Measurements from ENCODE around the gene TRMU.
"Not testable (repeated sequence)": the region's sequence is repeated elsewhere in the genome, so short reads cannot be mapped to it uniquely, and the experiment has no call there.

Gene TRMU

DNA sequence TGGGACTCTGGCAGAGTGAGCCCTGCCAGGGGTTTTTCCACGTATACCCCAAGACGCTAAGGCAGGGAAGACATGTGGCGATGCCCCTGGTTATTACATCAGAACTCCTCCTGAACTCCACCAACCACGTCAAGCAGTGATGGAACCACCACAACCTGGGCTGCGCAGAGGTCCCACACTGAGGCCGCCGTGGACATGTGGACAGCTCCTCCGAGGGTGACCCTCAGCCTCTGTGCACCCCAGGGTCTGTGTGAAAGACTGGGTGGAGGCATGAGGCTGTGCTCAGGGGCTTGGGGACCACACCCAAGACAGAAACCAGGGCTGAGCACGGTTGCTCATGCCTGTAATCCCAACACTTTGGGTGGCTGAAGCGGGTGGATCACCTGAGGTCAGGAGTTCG, 52.2 kb downstream of the TRMU start:
- Mint-ChIP-seq H3K27me3 (no peaks in the 10 kb centered on the region), H3K9me3 (no peaks in the 10 kb centered on the region), H3K27ac (no peak overlapping the region), H3K36me3 (ENCODE audit: low read depth) (no peaks in the 10 kb centered on the region), H3K4me1 (ENCODE audit: low read depth) (no peaks in the 10 kb centered on the region), H3K4me3 (no peak overlapping the region)

DNA sequence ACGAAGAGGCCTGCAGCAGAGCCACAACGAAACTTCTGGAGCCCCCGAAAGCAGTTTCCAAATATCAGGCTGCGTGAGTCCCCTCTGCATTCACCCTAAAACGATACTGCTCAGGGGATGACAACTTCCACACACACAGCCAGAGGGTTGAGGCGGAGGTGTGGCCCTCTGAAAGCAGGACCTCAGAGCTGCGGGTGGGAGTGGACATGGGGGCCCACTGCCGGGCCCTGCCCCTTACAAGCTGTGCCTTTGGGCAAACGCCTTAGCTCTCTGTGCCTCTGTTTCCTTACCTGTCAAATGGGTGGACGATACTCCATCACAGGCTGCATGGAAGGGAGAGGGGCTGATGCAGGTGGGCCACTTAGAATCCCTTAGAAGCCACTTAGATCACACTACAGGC, 53.1 kb downstream of the TRMU start:
- no peak overlapping the region for H3K4me3 Mint-ChIP-seq
- H3K27me3 Mint-ChIP-seq, result no peaks in the 10 kb centered on the region
- H3K27ac Mint-ChIP-seq, result no peak overlapping the region
- H3K4me1 Mint-ChIP-seq (ENCODE audit: low read depth), result peaks cover under 1% of the 10 kb centered on the region
- no peaks in the 10 kb centered on the region for H3K36me3 Mint-ChIP-seq (ENCODE audit: low read depth)
- H3K9me3 Mint-ChIP-seq, result no peaks in the 10 kb centered on the region

DNA sequence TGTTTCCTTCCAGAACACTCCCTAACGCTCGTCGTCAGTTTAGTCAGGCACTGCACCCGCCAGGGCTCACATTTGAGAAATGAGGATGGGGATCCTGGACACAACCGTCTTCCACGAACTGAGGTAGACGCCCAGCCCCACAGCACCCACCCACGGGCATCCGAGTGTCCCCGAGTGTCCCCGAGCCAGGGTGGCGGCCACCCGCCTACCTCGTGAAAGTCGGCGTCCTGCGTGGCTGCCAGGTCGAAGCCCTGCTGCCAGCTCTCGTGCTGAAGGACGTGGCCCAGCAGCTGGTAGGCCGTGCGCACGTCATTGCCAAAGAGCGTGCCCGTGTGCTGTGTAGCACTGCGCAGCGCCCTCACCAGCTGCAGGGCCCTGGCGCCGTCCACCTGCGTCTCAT, 53.6 kb downstream of the TRMU start:
- Mint-ChIP-seq H3K36me3 (ENCODE audit: low read depth) (no peaks in the 10 kb centered on the region), H3K27me3 (no peaks in the 10 kb centered on the region), H3K4me1 (ENCODE audit: low read depth) (peaks cover 5% of the 10 kb centered on the region), H3K27ac (no peak overlapping the region), H3K4me3 (no peak overlapping the region), H3K9me3 (no peaks in the 10 kb centered on the region)

DNA sequence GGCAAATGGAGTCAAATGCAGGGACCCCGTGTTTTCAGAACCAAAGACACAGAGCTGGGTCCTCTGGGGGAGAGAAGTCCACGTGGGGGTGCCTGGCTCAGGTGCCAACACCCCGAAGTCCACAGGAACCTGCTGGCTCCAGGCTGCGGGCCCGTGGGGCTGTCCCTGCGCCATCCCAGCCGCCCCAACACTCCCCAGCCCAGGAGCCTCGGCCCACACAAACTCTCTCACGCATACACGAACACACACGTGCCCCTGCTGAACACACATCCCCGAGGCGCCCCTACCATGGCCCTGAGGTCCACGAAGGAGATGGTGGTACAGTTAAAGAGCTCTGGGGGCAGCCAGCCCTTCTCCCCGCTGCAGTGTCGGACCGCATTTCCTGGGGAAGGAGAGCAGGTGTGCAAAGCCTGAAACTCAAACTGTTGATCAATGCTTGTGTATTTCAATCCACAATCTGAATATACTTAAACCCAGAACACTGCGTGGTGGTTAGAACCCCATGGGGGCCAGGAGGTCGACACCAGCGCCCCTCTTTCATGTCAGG, 54.7 kb downstream of the TRMU start:
- Mint-ChIP-seq H3K9me3 (no peaks in the 10 kb centered on the region), H3K27ac (no peak overlapping the region), H3K36me3 (ENCODE audit: low read depth) (no peaks in the 10 kb centered on the region), H3K4me3 (no peak overlapping the region), H3K27me3 (no peaks in the 10 kb centered on the region), H3K4me1 (ENCODE audit: low read depth) (peaks cover 5% of the 10 kb centered on the region)

DNA sequence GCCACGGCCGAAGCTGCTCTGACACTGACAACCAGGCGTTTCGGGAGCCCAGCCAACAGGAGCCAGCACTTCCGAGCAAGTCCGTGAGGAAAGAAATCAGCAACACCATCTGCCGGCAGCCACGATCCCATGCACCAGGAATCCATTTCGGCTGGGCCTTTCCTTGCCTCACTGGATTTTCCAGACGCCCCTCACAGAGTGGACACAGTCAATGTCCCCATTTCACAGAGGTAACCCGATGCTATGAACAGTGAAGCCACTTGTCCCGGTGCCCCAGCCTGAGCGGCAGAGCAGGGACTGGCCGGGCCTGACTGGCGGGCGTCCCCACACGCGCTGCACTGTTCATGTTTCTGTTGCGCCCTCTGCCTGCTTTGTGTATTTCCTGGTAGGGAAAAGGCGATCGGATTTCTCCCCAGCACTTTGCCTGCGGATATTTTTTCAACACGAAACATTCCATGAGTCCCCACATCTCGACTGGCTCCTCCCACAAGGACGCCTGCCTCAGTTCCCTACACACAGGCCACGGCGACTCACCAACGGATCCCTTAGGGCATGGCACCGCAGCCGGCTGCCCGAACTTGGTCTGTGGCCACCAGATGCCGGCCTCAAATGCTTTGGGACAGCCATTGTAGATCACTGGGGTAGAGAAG, 55.3 kb downstream of the TRMU start:
- Mint-ChIP-seq H3K27ac (no peak overlapping the region), H3K27me3 (no peaks in the 10 kb centered on the region), H3K4me3 (no peak overlapping the region), H3K36me3 (ENCODE audit: low read depth) (no peaks in the 10 kb centered on the region), H3K9me3 (no peaks in the 10 kb centered on the region), H3K4me1 (ENCODE audit: low read depth) (peaks cover 5% of the 10 kb centered on the region)

DNA sequence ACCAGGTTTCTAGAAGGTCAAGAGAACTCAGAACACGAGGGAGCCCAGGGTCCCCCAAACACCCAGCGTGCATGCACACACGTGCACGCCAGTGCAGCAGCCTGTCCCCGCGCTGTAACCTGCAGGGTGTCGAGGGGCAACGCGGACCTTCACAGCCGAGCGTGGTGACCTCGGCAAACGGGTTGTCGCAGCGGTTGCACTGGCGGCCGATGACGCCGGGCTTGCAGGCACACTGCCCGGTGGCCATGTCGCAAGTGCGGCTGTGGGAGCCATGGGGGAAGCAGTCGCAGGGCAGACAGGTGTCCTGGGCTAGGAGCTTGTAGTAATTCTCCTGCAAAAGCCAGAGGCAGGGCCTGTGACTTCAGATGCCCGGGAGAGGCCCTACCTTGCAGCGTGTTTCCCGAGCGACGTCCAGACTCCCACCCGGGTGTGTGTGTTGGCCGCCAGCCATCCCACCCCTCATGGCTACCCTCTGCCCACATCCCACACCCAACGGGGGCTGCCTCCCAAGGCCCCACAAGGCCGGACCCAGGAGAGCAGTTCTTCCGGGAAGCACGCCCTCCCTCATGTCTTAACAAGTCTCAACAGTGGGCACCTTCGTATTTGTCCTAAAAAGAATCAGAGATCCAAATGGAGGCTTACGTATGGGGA, 56.1 kb downstream of the TRMU start:
- Mint-ChIP-seq H3K4me3 (no peak overlapping the region), H3K27ac (no peak overlapping the region), H3K27me3 (no peaks in the 10 kb centered on the region), H3K9me3 (no peaks in the 10 kb centered on the region), H3K36me3 (ENCODE audit: low read depth) (no peaks in the 10 kb centered on the region), H3K4me1 (ENCODE audit: low read depth) (peaks cover 5% of the 10 kb centered on the region)

DNA sequence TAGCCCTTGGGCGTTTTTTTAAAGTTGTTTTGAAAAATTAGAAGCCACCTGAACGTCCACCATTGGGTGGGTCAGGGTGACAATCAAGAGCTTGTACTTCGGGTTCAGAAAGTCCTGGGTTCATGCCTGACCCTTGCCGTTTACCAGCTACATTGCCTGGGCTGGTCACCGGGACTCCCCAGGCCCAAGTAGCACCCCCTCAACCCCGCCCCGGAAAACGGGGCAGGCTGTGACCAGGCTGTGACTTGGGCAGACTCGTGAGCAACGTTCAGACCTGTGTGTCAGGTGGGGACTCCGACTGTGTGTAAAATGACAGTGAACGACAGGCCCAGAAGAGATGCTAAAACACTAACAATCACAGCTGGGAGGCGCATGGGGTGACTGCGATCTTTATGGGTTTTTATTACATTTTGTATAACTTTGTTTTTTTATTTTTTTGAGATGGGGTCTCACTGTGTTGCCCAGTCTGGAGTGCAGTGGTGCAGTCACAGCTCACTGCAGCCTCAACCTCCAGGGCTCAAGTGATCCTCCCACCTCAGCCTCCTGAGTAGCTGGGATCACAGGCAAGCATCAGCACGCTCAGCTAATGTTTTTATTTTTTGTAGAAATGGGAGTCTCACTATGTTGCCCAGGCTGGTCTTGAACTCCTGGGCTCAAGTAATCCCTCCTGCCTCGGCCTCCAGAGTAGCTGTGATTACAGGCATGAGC, 56.8 kb downstream of the TRMU start:
- no peak overlapping the region for H3K27ac Mint-ChIP-seq
- H3K4me3 Mint-ChIP-seq, result no peak overlapping the region
- peaks cover 5% of the 10 kb centered on the region for H3K4me1 Mint-ChIP-seq (ENCODE audit: low read depth)
- no peaks in the 10 kb centered on the region for H3K36me3 Mint-ChIP-seq (ENCODE audit: low read depth)
- no peaks in the 10 kb centered on the region for H3K27me3 Mint-ChIP-seq
- no peaks in the 10 kb centered on the region for H3K9me3 Mint-ChIP-seq

DNA sequence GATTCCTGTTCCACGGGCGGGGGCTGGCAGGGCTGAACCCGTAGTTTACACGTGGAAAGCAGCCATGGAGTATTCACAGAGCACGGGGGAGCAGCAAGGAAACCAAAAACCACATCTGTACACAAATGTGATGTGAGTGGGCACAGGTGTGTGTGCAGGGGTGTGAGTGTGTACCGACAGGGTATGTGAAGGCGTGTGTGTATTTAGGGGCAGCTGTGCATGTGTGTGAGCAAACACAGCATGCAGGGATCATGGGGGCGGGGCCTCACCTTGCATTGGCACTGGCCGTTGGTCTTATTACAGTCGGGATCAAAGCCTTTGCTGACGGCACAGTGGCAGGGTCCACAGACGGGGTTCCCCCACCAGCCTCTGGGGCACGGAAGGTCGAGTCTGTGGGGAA, 58.4 kb downstream of the TRMU start:
- Mint-ChIP-seq H3K27ac (no peak overlapping the region), H3K4me1 (ENCODE audit: low read depth) (peaks cover 5% of the 10 kb centered on the region), H3K36me3 (ENCODE audit: low read depth) (no peaks in the 10 kb centered on the region), H3K4me3 (no peak overlapping the region), H3K27me3 (no peaks in the 10 kb centered on the region), H3K9me3 (no peaks in the 10 kb centered on the region)

DNA sequence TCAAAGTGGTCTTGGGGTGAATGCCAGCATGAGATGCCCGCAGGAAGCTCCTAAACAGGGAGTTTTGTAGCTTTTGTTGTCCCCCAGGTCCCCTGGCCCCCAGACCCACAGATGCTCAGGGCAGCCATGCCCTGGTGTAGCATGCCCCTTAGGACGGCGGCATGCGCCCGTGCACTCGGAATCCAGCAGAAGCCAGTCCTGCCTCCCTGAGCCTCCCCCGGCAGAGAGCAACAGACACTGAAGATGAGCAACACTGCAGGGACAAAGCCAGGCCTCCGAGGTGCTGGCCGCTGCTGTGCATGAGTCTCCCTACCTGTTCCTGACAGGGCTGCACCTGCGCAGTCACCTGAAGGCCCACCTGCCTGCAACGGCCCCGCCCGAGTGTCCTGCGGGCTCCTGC, 59.1 kb downstream of the TRMU start:
- Mint-ChIP-seq H3K36me3 (ENCODE audit: low read depth) (no peaks in the 10 kb centered on the region), H3K4me1 (ENCODE audit: low read depth) (peaks cover 5% of the 10 kb centered on the region), H3K27ac (no peak overlapping the region)

DNA sequence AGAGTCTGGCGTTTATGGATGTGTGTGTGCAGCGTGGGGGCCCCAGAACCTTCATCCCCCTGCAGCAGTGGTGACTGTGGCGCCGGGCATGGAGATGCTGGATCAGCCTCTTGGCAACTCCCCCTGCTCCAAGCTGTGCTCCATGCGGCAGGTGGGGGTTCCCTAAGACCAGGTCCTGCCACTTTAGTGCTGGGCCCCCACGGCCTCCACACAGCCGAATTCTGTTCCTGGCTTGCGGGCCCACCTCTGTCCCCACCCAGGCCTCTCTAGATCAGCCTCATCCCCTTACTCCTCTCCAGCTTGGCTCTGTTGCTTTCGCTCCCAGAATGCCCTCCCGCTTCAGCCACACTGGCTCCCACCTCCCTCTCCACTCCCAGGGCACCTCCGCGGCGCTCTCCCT, 59.6 kb downstream of the TRMU start:
- Mint-ChIP-seq H3K27ac (no peak overlapping the region), H3K4me3 (no peak overlapping the region), H3K36me3 (ENCODE audit: low read depth) (no peaks in the 10 kb centered on the region), H3K9me3 (no peaks in the 10 kb centered on the region), H3K4me1 (ENCODE audit: low read depth) (peaks cover 5% of the 10 kb centered on the region), H3K27me3 (no peaks in the 10 kb centered on the region)

More for the DNA sequence above, 59.1 kb downstream of the TRMU start:
- no peaks in the 10 kb centered on the region for H3K27me3 Mint-ChIP-seq
- no peak overlapping the region for H3K4me3 Mint-ChIP-seq
- no peaks in the 10 kb centered on the region for H3K9me3 Mint-ChIP-seq

DNA sequence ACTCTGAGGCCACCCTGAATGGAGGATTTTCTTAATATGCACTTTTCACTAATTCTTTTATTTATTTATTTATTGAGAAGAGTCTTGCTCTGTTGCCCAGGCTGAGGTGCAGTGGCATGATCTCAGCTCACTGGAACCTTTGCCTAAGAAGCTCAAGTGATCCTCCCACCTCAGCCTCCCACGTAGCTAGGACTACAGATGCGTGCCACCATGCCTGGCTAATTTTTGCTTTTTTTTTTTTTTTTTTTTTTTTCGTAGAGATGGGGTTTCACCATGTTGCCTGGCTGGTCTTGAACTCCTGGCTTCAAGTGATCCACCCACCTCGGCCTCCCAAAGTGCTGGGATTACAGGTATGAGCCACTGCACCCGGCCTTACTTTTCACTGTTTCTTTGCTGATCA, 61.5 kb downstream of the TRMU start:
- H3K4me3 Mint-ChIP-seq; H3K27me3 Mint-ChIP-seq; H3K4me1 Mint-ChIP-seq (ENCODE audit: low read depth); H3K9me3 Mint-ChIP-seq; H3K36me3 Mint-ChIP-seq (ENCODE audit: low read depth); H3K27ac Mint-ChIP-seq: not testable (repeated sequence)

DNA sequence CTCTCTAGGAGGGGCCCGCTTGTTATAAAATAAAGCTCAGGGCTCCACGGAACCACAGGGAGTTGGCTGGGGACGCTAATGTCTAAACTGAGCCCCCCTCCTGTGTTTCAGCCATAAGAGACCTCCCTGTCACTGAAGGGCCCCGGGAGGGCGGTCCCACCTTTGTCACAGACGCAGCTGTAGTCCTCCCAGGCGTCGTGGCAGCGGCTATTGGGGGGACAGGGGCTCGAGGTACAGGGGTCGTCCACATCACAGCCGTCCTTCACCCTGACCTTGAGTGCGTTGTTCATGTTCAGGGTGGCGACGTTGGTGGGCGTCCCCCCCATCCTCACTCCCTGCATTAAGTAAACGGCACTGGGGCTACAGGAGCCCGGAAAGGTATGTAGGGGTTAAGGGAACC, 62.0 kb downstream of the TRMU start:
- Mint-ChIP-seq H3K9me3 (no peaks in the 10 kb centered on the region), H3K27me3 (no peaks in the 10 kb centered on the region), H3K36me3 (ENCODE audit: low read depth) (no peaks in the 10 kb centered on the region), H3K4me1 (ENCODE audit: low read depth) (peaks cover 5% of the 10 kb centered on the region), H3K4me3 (no peak overlapping the region), H3K27ac (no peak overlapping the region)

DNA sequence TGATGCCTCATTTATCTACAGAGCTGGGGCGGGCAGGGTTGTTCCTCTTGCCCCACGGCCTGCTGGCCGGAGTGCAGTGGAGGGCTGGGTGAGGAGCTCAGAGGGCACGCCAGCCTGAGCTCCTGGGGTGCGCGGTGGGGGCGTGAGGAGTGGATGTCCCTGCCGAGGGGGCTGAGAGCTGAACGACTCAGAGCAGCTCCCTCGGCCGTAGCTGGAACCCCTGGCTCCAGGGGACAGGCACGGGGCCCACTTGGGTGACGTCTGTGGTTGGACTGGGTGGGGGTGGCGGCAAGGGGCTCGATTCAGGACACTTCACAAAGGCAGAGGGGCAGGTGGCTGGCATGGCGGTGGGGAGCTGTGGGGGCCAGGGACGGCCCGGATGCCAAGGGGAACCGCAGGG, 62.4 kb downstream of the TRMU start:
- peaks cover 5% of the 10 kb centered on the region for H3K4me1 Mint-ChIP-seq (ENCODE audit: low read depth)
- no peaks in the 10 kb centered on the region for H3K36me3 Mint-ChIP-seq (ENCODE audit: low read depth)
- H3K4me3 Mint-ChIP-seq, result no peak overlapping the region
- no peaks in the 10 kb centered on the region for H3K27me3 Mint-ChIP-seq
- no peaks in the 10 kb centered on the region for H3K9me3 Mint-ChIP-seq
- H3K27ac Mint-ChIP-seq, result no peak overlapping the region

DNA sequence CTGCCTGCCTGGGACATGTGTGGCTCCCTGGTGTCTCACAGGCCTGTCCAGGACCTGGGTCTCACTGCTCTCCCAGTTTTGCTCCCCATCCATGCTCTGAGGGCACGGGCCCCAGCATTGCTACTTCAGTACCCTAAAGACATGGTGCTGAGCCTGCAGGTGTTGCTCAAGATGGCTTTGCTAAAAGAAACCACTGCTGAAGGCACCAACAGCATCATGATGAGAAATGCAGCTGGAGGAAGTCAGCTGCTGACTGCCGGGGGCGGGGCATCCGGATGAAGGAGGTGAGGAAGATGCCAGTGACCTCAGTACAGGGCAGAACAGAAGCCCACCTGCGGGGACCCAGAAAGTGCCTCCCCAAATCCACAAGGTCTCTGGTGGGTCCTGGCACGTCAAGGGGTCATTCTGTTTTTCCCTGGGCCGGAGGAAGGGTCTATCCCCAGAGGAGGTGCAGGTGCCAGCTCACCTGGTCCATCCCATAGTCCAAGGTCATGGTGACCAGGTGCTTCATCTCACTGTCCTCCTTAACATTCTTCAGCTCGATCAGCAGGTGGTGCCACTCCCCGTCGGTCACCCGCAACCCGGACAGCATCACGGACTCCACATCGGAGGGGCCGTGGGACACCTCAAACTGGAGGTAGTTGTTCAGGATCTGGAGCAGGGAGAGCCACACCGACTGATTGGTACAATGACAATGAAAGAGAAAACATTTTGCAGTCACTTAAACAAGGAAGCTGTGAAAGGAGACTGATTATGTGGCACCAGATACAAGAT, 63.9 kb downstream of the TRMU start:
- H3K27ac Mint-ChIP-seq, result no peak overlapping the region
- H3K36me3 Mint-ChIP-seq (ENCODE audit: low read depth), result no peaks in the 10 kb centered on the region
- H3K4me3 Mint-ChIP-seq, result no peak overlapping the region
- H3K4me1 Mint-ChIP-seq (ENCODE audit: low read depth), result no peaks in the 10 kb centered on the region
- no peaks in the 10 kb centered on the region for H3K9me3 Mint-ChIP-seq
- H3K27me3 Mint-ChIP-seq, result no peaks in the 10 kb centered on the region

DNA sequence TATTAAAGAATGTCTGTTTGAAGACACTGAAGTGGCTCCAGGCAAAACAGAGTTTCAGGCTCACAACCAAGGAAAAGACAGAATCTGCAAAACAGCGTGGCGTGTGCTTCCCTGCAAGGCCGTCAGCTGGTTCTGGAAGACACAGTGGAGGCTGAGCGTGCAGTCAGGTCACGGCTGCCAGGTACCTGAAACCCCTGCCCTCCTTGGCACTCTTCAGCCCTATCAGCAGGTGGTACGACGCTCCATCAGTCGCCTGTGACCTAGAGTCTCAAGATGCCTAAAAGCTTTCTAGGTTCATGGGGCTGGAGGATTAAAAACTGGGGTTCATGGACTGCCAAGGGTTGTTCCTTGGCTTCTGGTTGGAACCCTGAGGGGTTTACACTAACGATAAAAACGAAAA, 65.9 kb downstream of the TRMU start:
- Mint-ChIP-seq H3K4me1 (ENCODE audit: low read depth) (no peaks in the 10 kb centered on the region), H3K27ac (no peak overlapping the region), H3K27me3 (no peaks in the 10 kb centered on the region), H3K9me3 (no peaks in the 10 kb centered on the region), H3K36me3 (ENCODE audit: low read depth) (no peaks in the 10 kb centered on the region), H3K4me3 (no peak overlapping the region)

Data from stimulated activated naive CD8-positive, alpha-beta T cell treated with anti-CD3 and anti-CD28 coated beads, Interleukin-15, Interleukin-2, amounts not matched to agents 100 ng/mL and 50 ng/mL, for 24 hours (primary cell).